ENCODE measurements around the gene FSIP1.

FSIP1 gene

DNA sequence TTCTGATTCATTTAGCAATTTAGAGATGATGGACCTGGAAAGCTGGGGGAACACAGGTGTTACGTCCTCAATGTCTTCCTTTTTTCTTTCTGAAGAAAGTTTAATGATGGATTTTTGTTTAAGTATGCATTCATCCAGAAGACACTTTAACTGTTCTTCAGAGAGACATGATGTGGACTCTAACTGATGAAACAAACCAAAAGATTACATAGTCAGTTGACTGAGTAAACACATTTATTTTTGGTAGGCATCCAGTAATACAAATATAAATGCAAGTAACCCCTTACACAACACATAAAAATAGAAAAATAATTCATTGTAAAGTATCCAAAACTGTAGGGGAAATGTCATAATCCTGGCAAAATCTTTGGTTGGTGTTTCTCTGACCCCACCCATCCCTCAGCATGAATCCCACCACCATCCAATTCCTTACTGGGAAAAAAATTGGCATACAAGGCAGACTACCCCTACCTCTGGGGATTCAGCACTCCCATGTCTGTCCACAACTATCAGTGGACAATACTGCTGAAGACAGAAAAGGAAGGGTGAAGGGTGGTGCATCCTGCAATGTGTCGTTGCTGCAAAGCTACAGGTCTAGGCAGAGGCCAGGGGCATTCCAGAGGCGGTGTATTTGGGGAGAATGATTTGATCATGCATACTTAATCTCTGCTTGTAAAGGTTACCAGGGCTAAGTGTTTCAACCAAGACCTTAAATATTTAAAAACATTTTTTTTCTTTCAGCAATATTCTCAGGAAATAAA, 164.4 kb downstream of the FSIP1 start:
- no peak for DNase-seq (ENCODE audit: low spot score)

DNA sequence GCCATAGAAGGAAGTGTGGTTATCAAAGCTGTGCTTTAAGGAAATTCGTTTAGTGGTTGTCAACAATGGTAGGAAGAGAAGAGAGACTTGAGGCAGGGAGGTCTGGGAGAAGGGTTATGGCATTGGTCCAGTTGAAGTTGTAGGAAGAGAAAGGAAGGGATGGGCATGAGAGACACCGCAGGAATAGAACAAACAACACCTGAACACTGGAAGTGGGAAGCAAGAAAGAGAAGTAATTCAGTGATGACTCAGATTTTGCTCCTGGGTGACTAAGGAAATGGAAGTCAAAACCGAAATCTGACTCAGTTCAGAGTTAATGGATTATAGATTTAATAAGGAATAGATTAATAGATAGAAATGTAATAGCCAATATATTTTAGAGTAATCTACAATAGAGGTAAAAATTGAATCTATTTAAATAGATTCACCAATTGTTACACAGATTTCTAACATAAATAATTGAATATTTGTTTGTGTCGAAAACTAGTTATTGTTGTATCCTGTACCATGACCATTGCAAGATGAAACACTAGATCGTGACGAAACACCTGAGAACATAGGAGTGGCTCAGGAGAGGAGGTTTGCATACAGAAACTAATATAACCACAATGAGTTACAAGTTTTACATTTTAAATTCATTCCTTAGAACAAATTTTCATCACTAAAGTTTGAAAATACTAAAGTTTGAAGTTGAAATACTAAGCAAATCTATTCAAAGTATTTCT, 165.7 kb downstream of the FSIP1 start:
- DNase-seq (ENCODE audit: low spot score): no peak

DNA sequence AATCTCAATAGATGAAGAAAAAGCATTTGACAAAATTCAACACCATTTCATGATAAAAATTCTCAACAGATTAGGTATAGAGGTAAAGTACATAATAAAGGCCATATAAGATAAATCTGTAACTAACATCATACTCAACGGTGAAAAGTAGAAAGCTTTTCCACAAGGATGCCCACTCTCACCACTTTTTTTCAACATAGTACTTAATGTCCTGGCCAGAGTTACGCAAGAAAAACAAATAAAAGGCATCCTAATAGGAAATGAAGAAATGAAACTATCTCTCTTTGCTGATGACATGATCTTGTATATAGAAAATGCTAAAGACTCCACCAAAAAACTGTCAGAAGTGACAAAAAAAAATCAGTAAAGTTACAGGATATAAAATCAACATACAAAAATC, 168.8 kb downstream of the FSIP1 start:
- DNase-seq (ENCODE audit: low spot score): no peak

DNA sequence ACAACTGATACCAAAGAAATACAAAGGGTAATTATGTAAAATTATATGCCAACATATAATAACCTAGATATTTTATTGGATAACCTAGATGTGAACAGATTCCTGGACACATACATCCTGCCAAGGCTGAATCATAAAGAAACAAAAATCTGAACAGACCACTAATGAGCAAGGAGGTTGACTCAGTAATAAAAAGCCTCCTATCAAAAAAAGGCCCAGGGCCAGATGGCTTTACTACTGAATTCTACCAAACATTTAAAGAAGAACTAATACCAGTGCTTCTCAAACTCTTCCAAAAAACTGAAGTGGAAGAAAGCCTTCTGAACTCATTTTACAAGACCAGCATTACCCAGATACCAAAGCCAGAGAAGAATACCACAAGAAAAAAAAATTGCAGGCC, 169.4 kb downstream of the FSIP1 start:
- DNase-seq (ENCODE audit: low spot score): no peak

DNA sequence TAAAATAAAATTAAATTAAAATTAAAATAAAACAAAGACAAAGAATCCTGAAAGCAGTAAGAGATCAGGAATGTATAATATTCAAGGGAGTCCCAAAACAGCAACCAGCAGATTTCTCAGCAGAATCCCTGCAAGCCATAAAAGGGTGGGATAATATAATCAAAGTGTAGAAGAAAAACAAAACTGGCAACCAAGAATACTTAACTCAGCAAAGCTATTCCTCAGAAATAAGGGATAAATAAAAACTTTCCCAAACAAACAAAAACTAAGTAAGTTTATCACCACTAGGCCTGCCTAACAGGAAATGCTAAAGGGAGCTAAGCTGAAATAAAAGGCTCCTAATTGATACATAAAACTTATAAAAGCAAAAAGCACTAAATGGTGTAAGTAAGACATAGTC, 172.0 kb downstream of the FSIP1 start:
- no peak for DNase-seq (ENCODE audit: low spot score)

DNA sequence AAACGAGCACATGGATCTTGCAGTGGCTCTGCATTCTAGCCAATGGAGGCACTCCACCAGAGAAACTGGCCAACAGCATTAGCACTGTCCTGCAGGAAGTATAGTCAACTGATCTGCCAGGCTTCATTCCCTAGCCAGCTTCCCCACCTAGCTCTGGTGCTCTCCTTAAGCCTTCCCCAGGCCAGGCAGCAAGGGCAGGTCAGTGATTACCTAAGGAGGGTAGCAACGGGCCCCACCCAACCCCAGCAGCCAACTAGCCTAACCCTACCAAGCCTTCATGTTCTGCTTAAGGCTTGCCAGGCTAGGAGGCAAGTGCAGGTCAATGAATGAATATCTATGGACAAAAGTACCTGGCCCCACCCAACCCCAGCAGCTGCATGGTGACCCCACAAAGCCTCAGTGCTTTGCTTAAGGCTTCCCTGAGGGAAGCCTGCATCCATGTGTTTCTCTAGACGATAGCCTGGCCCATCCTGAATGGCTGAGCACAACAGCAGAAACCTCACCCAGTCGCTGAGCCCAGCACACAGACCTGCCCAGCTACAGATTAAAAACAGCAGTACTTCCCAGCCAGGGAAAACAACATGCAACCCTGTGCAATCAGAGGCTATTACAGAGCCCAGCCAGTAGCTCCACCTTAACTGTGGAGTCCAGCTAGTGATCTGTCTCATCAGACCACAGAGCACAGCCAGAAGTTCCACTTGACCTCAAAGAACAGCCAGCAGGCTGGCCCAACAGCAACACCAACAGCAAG, 173.3 kb downstream of the FSIP1 start:
- no peak for DNase-seq (ENCODE audit: low spot score)

DNA sequence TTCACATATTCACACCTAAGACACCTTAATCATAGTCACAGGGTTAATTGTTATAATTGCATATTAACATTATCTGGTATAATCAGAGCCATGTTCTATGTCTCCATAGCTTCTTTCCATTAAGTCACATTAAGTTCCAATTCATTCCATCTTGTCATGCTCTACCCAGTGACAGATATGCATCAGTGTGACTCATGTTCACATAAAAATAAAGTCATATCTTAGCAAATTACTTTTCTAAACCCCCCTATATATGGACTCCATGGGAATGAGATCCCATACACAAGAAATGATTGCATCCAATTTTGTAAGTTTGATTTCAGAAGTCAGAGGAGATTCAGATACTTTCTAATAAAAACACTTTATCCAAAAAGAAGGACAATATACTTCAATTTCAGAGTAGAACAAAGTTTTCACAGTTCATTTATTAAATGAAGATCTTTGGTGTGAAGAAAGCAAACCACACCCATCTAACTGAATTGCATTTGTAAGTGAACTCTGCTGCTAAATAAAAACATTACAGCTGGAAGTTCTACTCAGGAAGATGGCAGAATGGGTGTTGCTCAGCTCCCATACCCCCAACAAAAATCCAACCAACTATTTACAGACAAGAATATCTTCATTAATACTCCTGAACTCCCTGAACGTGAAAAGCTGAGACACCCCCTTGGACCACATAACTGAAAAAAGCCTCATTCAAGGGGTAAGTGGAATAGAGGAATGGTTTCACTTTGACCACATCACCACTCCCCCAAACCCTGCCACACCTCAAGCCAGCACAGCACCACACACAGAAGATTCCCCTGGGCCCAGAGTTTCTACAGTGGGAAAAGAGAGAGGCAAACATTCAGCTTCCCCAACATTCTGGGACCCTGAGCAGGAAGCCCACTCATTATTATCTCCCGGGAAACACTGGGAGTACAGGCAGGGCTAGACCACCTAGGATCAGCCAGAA, 174.2 kb downstream of the FSIP1 start:
- no peak for DNase-seq (ENCODE audit: low spot score)

DNA sequence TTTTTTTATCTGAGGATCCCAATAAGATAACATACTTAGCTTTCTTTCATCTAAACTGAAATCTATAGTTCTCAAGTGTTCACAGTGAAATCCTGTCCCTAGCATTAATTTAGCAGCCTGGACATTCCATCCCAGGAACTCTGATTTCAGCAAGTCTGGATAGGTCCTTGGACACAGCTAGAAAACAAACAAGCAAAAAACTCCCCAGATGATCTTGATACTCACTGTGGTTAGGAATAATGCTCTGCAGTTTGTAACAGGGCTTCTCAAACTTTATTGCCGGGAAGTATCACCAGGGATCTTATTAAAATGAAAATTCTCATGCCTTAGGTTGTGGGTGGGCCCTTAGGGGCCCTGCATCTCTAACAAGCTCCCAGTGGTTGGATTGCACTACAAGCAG, 177.5 kb downstream of the FSIP1 start:
- DNase-seq (ENCODE audit: low spot score): no peak

DNA sequence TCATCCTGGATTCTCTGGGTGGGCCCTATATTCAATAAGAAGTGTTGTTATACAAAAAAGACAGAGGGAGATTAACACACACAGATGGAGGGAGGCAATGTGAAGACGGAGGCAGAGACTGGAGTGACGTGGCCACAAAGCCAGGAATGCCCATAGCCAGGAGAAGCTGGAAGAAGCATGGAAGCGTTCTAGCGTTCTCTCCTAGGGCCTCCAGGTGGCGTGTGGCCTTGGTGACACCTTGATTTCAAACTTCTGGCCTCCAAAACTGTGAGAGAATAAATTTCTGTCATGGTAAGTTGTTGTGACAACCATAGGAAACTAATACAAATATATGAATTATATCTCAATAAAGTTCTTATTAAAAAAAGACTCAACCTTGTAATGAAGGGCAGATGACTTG, 180.5 kb downstream of the FSIP1 start:
- DNase-seq (ENCODE audit: low spot score): no peak

DNA sequence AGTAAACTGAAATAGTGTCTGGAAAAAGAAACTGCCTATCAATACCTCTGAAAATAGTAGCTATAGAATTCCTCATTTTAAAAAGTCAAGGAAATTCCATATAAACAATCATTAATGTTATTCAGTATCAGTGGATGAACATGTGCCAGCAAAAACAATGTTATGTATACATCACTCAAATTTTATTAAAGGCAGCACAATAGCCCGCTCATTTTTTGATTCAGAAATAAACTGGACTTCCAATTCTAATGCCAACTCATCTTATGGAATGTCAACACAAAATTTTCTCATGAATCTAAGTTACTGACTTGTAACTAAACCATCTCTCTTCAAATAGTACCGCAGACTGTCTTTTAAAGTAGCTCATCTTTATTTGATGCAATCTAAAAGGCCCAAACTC, 182.8 kb downstream of the FSIP1 start:
- no peak for DNase-seq (ENCODE audit: low spot score)

DNA sequence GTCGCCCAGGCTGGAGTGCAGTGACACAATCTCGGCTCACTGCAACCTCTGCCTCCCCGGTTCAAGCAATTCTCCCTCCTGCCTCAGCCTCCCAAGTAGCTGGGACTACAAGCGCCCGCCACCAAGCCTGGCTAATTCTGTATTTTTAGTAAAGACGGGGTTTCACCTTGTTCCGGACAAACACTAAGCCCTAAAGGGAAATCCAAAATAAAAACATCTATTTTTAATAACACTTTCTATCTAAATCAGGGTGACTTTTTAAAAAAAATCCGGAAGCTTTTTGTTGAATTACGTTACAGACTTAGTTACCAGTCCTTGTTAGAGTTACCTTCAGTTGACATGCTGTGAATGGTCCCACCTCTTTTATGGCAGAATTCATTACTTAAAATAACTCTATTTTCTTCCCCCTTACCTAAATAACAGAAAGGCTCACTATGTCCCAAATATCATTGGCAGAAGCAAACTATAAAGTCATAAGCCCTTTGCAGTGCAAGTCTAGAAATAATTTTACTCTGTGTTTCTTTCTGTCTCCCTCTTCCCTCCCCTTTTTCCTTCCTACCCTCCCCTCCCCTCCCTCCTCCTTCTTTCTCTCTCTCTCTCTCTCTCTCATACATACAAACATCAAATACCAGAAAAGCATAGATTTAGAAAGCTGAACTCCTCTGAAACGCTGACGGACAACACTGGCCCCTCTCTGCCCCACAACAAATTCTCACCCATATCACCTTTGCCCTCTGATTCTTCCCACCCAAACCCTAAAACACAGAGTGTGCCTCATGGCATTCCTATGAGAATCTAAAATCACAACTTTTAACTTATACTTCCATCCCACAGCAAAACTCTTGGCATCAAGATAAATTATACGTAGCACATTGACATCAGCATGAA, 183.4 kb downstream of the FSIP1 start:
- no peak for DNase-seq (ENCODE audit: low spot score)

DNA sequence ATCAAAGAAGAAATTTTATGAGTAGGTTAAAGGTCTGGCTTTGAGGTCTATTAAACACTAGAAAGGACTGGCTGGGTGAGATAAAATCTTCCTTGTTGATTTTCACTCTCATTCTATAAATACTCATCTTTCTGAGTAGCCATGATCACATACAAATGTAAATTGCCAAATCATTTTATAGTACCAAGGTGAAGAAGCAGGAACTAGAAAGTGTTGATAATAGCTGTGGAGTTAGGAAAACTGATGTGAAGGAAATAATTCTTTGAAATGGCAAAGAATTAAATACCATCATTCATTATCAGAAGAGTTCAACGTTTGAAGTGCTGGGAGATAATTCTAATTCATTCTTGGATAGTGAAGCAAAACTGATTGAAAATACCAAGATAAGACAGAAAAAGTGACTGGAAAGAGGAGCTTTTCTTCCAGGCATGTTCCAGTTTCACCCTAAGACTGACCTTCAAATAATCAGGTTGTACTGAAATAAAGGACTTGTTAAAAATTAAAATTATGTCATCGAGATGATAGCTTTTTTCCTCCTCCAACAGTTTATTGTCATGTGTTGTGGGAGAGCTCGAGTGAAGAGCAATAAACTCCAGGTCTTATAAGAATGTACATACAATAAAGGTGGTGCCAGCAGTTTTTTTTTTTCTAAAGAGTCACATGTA, 184.3 kb downstream of the FSIP1 start:
- DNase-seq (ENCODE audit: low spot score): no peak

DNA sequence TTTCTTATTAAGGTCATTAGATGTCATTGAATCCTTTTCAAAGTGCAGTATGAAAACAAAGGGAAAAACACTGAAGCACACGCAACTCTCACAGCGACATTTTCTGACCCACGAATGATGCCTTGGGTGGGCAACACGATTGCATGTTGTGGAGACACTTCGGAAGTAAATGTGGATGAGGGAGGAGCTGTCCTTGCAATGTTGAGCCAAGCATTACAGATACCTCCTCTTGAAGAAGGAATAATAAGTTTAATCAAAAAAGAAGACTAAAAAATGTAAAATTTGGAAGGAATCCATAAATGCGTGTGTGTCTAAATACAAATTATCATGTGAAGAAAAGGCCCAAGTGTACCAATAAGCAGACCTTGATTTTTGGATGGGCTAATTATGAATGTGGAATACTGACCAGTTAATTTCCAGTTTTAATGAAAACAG, 184.9 kb downstream of the FSIP1 start:
- no peak for DNase-seq (ENCODE audit: low spot score)

DNA sequence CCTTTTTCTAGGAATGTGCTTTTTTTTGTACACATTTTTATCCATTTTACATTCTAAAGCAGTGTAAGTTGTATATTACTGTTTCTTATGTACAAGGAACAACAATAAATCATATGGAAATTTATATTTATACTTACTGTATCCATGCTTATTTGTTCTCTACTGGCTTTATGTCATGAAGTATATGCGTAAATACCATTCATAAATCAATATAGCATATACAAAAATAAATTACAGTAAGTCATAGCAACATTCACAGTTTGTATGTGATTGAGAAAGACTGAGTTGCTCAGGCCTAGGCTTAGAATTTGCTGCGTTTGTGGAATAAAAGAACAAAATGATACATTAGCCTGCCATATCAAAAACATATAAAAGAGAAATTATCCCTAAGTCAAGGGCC, 185.3 kb downstream of the FSIP1 start:
- DNase-seq (ENCODE audit: low spot score): no peak

DNA sequence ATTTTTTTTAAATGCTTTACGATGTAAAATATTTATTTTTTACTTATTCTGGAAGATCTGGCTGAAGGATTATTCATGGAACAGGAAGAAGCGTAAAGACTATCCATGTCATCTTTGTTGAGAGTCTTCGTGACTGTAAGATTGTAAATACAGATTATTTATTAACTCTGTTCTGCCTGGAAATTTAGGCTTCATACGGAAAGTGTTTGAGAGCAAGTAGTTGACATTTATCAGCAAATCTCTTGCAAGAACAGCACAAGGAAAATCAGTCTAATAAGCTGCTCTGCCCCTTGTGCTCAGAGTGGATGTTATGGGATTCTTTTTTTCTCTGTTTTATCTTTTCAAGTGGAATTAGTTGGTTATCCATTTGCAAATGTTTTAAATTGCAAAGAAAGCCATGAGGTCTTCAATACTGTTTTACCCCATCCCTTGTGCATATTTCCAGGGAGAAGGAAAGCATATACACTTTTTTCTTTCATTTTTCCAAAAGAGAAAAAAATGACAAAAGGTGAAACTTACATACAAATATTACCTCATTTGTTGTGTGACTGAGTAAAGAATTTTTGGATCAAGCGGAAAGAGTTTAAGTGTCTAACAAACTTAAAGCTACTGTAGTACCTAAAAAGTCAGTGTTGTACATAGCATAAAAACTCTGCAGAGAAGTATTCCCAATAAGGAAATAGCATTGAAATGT, 186.1 kb downstream of the FSIP1 start:
- DNase-seq (ENCODE audit: low spot score): no peak

DNA sequence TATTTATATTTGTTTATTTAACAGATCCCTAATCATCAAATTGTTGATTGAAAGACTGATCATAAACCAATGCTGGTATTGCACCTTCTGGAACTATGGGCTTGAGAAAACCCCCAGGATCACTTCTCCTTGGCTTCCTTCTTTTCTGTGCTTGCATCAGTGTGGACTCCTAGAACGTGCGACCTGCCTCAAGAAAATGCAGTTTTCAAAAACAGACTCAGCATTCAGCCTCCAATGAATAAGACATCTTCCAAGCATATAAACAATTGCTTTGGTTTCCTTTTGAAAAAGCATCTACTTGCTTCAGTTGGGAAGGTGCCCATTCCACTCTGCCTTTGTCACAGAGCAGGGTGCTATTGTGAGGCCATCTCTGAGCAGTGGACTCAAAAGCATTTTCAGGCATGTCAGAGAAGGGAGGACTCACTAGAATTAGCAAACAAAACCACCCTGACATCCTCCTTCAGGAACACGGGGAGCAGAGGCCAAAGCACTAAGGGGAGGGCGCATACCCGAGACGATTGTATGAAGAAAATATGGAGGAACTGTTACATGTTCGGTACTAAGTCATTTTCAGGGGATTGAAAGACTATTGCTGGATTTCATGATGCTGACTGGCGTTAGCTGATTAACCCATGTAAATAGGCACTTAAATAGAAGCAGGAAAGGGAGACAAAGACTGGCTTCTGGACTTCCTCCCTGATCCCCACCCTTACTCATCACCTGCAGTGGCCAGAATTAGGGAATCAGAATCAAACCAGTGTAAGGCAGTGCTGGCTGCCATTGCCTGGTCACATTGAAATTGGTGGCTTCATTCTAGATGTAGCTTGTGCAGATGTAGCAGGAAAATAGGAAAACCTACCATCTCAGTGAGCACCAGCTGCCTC, 187.1 kb downstream of the FSIP1 start:
- DNase-seq (ENCODE audit: low spot score): no peak

DNA sequence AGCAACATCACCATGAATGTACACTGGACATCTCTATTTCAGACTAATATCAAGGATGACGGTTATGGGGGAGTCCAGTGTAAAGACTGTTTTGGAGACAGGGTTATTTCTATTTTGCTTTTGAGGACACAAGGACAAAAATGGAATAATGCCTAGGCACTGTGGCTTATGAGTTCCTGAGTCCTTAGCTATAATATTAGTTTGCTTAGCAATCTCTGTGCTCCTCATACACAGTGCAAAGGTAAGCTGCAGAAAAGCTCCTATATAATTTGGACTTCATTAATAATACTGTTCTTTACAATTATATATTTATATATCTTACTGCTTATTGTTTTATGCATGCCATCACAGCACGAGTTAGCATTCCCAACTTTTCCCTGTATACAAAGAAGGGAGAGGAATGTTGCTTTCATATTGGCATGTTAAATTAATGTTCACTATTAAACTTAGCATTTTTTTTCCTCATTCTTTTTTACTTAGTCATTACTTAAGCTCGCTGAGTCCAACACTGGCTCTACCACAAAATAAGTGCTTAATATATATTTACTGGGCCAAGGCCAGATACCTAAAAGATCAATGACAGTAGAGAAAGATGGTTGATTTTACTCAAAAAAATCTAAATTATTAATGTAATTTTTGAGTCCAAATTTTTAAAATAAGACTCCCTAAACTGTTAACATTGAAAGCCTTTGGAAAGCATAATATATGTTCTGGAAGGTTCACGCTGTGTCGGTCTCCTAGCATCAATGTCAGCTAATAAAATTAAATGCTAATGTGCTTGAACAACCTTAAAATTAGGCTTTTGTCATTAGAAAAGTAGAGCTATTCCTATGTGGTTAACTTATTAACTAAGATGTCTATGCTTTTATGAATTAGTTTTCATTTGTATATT, 187.9 kb downstream of the FSIP1 start:
- DNase-seq (ENCODE audit: low spot score): no peak
